Progenitor cell of endocrine pancreas (in vitro differentiated cells): ENCODE measurements around the gene COMMD7. TPM values are rescaled to one million over a fixed set of nuclear protein-coding genes. Genes with fewer than 3 reads are reported as not detected.

Source experiments
- DNase-seq: peaks from one replicate; pipeline ENCODE4 v3.0.0; 2021; ENCODE audit warnings: low spot score; ENCODE audit not compliant: unreplicated experiment
- H3K27ac Mint-ChIP-seq: 2 replicates; pipeline ENCODE4 v1.8.0; 2021; ENCODE audit warnings: mild to moderate bottlenecking, moderate library complexity, mixed read lengths
- H3K27me3 Mint-ChIP-seq: 2 replicates; pipeline ENCODE4 v1.8.0; 2021; ENCODE audit warnings: mixed read lengths
- H3K36me3 Mint-ChIP-seq: 2 replicates; pipeline ENCODE4 v1.8.0; 2022; ENCODE audit warnings: mixed read lengths; ENCODE audit not compliant: insufficient read depth
- H3K4me1 Mint-ChIP-seq: 2 replicates; pipeline ENCODE4 v1.8.0; 2021; ENCODE audit warnings: low read depth, mixed read lengths
- H3K4me3 Mint-ChIP-seq: 2 replicates; pipeline ENCODE4 v1.8.0; 2021; ENCODE audit warnings: low read depth, mild to moderate bottlenecking, moderate library complexity, mixed read lengths
- H3K9me3 Mint-ChIP-seq: 2 replicates; pipeline ENCODE4 v1.8.0; 2021; ENCODE audit warnings: low read depth, mixed read lengths
- CTCF ChIP-seq: fragments of 200-600 bp; sonication (generic); IDR thresholded peaks from one replicate; pipeline ENCODE4 v1.5.0; 2021; ENCODE audit warnings: antibody characterized with exemption, mild to moderate bottlenecking; ENCODE audit not compliant: unreplicated experiment
- total RNA-seq: library from RNA; stranded (reverse); gene quantifications from 2 replicates; pipeline ENCODE4 v1.2.1, GENCODE V29; 2021

COMMD7 gene
- total RNA-seq, 1 donor from 2014 or later: 70.1 TPM

GRCh38 chr20:32789896-32790750 lies 46.9 kb upstream of the COMMD7 start:
- peak; percentile 99 for TF ChIP-seq CTCF
- H3K27ac Mint-ChIP-seq: no peak overlapping the region
- peak; percentile 80 for DNase-seq
- no peaks in the 10 kb centered on the region for H3K9me3 Mint-ChIP-seq
- H3K4me3 Mint-ChIP-seq: no peak overlapping the region
- no peaks in the 10 kb centered on the region for H3K27me3 Mint-ChIP-seq
- no peaks in the 10 kb centered on the region for H3K4me1 Mint-ChIP-seq
- H3K36me3 Mint-ChIP-seq: peaks cover 4% of the 10 kb centered on the region

- no peaks in the 10 kb centered on the region for H3K27me3 Mint-ChIP-seq
- H3K36me3 Mint-ChIP-seq: peaks cover 4% of the 10 kb centered on the region
- no peak for DNase-seq
- no peak for TF ChIP-seq CTCF
- H3K4me1 Mint-ChIP-seq: no peaks in the 10 kb centered on the region
- H3K9me3 Mint-ChIP-seq: no peaks in the 10 kb centered on the region
- H3K27ac Mint-ChIP-seq: no peak overlapping the region
- H3K4me3 Mint-ChIP-seq: no peak overlapping the region
Observed at GRCh38 chr20:32787168-32787567, 43.9 kb upstream of the COMMD7 start.

GRCh38 chr20:32786059-32786760 lies 42.9 kb upstream of the COMMD7 start:
- Mint-ChIP-seq H3K27me3 (no peaks in the 10 kb centered on the region), H3K4me1 (no peaks in the 10 kb centered on the region), H3K4me3 (no peak overlapping the region), H3K9me3 (no peaks in the 10 kb centered on the region), H3K36me3 (peaks cover 4% of the 10 kb centered on the region), H3K27ac (no peak overlapping the region)
- no peak for DNase-seq
- TF ChIP-seq CTCF: no peak

- H3K4me1 Mint-ChIP-seq: no peaks in the 10 kb centered on the region
- no peak overlapping the region for H3K4me3 Mint-ChIP-seq
- TF ChIP-seq CTCF: no peak
- H3K27me3 Mint-ChIP-seq: no peaks in the 10 kb centered on the region
- no peak overlapping the region for H3K27ac Mint-ChIP-seq
- H3K36me3 Mint-ChIP-seq: peaks cover 4% of the 10 kb centered on the region
- DNase-seq: no peak
- no peaks in the 10 kb centered on the region for H3K9me3 Mint-ChIP-seq
Observed at GRCh38 chr20:32784369-32785080, 41.3 kb upstream of the COMMD7 start.
